ENCODE results near the gene CAPZA3.

Gene CAPZA3

DNA sequence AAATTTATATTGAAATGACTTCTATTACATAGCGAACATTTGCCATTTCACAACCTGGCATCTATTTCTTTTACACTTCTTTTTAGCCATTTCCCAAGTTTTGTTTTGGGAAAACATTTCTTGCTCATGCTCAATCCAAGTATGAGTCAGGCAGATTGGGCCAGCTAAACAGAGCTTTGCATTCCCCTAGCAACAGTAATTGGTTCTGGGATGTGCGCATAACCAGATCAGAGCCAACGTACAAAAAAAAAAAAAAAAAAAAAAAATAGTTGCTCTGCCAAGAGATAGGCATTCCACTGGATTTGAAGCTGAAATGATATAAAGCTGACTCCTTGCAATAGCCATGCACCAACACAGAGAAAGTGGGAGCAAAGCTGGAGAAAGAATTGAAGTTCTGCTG, 37.6 kb upstream of the CAPZA3 start:
- H3K79me2 ChIP-seq (ENCODE audit: insufficient read depth, low read depth), result no peaks in the 10 kb centered on the region
- no peak overlapping the region for H3K9ac ChIP-seq
- H3K36me3 ChIP-seq (ENCODE audit: insufficient read depth), result no peaks in the 10 kb centered on the region
- no peak overlapping the region for H2AFZ ChIP-seq (ENCODE audit: low read depth)
- no peak for TF ChIP-seq CTCF (conservative IDR thresholded peaks at IDR 0.05; ENCODE audit: low read depth, low read length)
- H3K4me2 ChIP-seq, result no peak overlapping the region
- H3K27ac ChIP-seq, result no peak overlapping the region
- H3K27me3 ChIP-seq (ENCODE audit: insufficient read depth, low read depth), result no peaks in the 10 kb centered on the region
- H4K20me1 ChIP-seq (ENCODE audit: insufficient read depth), result no peaks in the 10 kb centered on the region
- H3K4me3 ChIP-seq (IDR thresholded peaks at IDR 0.05; ENCODE audit: insufficient read depth, low read depth, low read length), result no peak overlapping the region
- no peaks in the 10 kb centered on the region for H3K4me1 ChIP-seq (ENCODE audit: low read depth, poor library complexity, severe bottlenecking)

- no peak overlapping the region for H2AFZ ChIP-seq (ENCODE audit: low read depth)
- no peaks in the 10 kb centered on the region for H4K20me1 ChIP-seq (ENCODE audit: insufficient read depth)
- H3K4me3 ChIP-seq (IDR thresholded peaks at IDR 0.05; ENCODE audit: insufficient read depth, low read depth, low read length), result no peak overlapping the region
- no peaks in the 10 kb centered on the region for H3K27me3 ChIP-seq (ENCODE audit: insufficient read depth, low read depth)
- H3K79me2 ChIP-seq (ENCODE audit: insufficient read depth, low read depth), result no peaks in the 10 kb centered on the region
- H3K36me3 ChIP-seq (ENCODE audit: insufficient read depth), result no peaks in the 10 kb centered on the region
- H3K27ac ChIP-seq, result no peak overlapping the region
- H3K9ac ChIP-seq, result no peak overlapping the region
- no peaks in the 10 kb centered on the region for H3K4me1 ChIP-seq (ENCODE audit: low read depth, poor library complexity, severe bottlenecking)
- no peak for TF ChIP-seq CTCF (conservative IDR thresholded peaks at IDR 0.05; ENCODE audit: low read depth, low read length)
- no peak overlapping the region for H3K4me2 ChIP-seq
Measured at GRCh38 chr12:18703321-18703720, 34.6 kb upstream of the CAPZA3 start.

DNA sequence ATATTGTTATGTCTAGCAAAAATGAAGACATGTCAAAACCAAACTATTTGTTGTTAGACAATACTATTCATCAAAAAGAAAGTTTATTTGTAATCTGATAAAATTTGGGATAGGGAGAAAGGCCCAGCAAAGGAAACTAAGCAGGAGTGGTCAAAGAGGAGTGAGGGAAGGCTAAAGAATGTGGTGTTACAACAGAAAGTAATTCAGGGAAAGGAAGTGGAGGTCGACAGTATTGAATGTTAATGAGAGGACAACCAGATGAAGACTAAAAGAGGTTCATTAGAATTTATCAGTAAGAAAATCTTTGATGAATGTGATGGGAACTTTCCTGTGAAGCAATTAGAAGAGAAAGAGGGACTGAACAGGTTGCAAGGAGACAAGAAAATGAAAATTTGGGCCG, 34.0 kb upstream of the CAPZA3 start:
- no peak for TF ChIP-seq CTCF (conservative IDR thresholded peaks at IDR 0.05; ENCODE audit: low read depth, low read length)
- Histone ChIP-seq H3K36me3 (ENCODE audit: insufficient read depth) (no peaks in the 10 kb centered on the region), H3K4me1 (ENCODE audit: low read depth, poor library complexity, severe bottlenecking) (no peaks in the 10 kb centered on the region), H3K4me2 (no peak overlapping the region), H3K9ac (no peak overlapping the region), H2AFZ (ENCODE audit: low read depth) (no peak overlapping the region), H3K4me3 (IDR thresholded peaks at IDR 0.05; ENCODE audit: insufficient read depth, low read depth, low read length) (no peak overlapping the region), H3K79me2 (ENCODE audit: insufficient read depth, low read depth) (no peaks in the 10 kb centered on the region), H3K27me3 (ENCODE audit: insufficient read depth, low read depth) (no peaks in the 10 kb centered on the region), H4K20me1 (ENCODE audit: insufficient read depth) (no peaks in the 10 kb centered on the region), H3K27ac (no peak overlapping the region)

GRCh38 chr12:18706798-18707197, 31.1 kb upstream of the CAPZA3 start:
- TF ChIP-seq CTCF (conservative IDR thresholded peaks at IDR 0.05; ENCODE audit: low read depth, low read length), result no peak
- Histone ChIP-seq H3K27me3 (ENCODE audit: insufficient read depth, low read depth) (no peaks in the 10 kb centered on the region), H3K36me3 (ENCODE audit: insufficient read depth) (no peaks in the 10 kb centered on the region), H4K20me1 (ENCODE audit: insufficient read depth) (no peaks in the 10 kb centered on the region), H2AFZ (ENCODE audit: low read depth) (no peak overlapping the region), H3K79me2 (ENCODE audit: insufficient read depth, low read depth) (no peaks in the 10 kb centered on the region), H3K27ac (no peak overlapping the region), H3K4me1 (ENCODE audit: low read depth, poor library complexity, severe bottlenecking) (no peaks in the 10 kb centered on the region), H3K4me2 (no peak overlapping the region), H3K4me3 (IDR thresholded peaks at IDR 0.05; ENCODE audit: insufficient read depth, low read depth, low read length) (no peak overlapping the region), H3K9ac (no peak overlapping the region)

DNA sequence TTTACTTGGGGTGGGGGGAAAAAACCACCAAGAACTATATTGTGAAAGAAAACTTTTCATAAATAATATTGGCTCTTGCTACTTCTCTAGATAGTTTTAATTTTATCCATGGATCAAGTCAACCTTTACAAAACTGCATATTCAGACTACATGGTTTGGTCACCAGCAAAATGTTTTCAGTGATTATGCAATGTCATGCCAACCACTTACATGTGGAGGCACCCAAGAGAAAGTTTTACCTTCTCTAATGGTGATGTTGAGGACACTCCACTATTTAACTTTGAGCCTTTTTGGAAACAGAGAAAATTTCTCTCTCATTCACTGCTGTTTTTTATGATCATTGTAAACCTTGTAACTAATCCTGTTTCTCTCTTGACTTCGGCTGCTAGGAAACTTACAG, 21.7 kb upstream of the CAPZA3 start:
- Histone ChIP-seq H3K4me1 (ENCODE audit: low read depth, poor library complexity, severe bottlenecking) (no peaks in the 10 kb centered on the region), H3K36me3 (ENCODE audit: insufficient read depth) (no peaks in the 10 kb centered on the region), H3K27ac (no peak overlapping the region), H3K4me3 (IDR thresholded peaks at IDR 0.05; ENCODE audit: insufficient read depth, low read depth, low read length) (no peak overlapping the region), H3K79me2 (ENCODE audit: insufficient read depth, low read depth) (no peaks in the 10 kb centered on the region), H3K9ac (no peak overlapping the region), H2AFZ (ENCODE audit: low read depth) (no peak overlapping the region), H4K20me1 (ENCODE audit: insufficient read depth) (no peaks in the 10 kb centered on the region), H3K4me2 (no peak overlapping the region), H3K27me3 (ENCODE audit: insufficient read depth, low read depth) (no peaks in the 10 kb centered on the region)
- no peak for TF ChIP-seq CTCF (conservative IDR thresholded peaks at IDR 0.05; ENCODE audit: low read depth, low read length)

Data from KMS-11 (cell line).